ENCODE results near the gene SUMO3. TPM values are rescaled to one million over a fixed set of nuclear protein-coding genes. Genes with fewer than 3 reads are reported as not detected.

Gene SUMO3
- total RNA-seq, 3 donors from 2014 or later: 68.9 to 76.9 (median 69.4) TPM

- intact Hi-C loops (cut with DNase I, micrococcal nuclease): no loop called here
- ATAC-seq: peak; percentile 41
- no peak for TF ChIP-seq CTCF (IDR thresholded peaks at IDR 0.05)
- Histone ChIP-seq H3K36me3 (ENCODE audit: low read depth) (peaks cover 3% of the 10 kb centered on the region), H3K4me3 (no peak overlapping the region), H3K4me1 (ENCODE audit: low read depth) (peaks cover 47% of the 10 kb centered on the region), H3K9me3 (no peaks in the 10 kb centered on the region)
- DNase-seq: peak; percentile 77 to 84 (median 81)
Measured at GRCh38 chr21:44845418-44846223, 27.8 kb upstream of the SUMO3 start.

DNA sequence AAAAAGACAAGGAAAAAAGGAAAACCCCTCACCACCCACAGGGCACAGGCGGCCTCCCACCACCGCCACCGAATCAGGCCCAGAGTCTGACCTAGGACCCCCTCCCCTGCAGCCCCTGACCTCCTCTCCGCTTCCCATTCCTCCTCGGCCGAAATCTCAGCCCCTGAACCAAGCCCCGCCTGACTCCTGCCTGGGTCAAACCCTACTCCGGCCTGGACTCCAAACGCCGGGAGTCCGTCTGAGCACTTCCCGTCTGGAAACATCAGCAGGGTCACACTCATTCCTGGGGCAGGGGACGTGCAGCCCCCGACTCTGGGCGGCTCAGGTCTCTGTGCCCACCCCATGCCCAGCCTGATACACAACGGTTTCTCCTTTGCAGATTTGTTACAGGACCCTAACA is 26.4 kb upstream of the SUMO3 start:
- Histone ChIP-seq H3K36me3 (ENCODE audit: low read depth) (no peaks in the 10 kb centered on the region), H3K9me3 (no peaks in the 10 kb centered on the region), H3K4me3 (no peak overlapping the region), H3K4me1 (ENCODE audit: low read depth) (peaks cover 35% of the 10 kb centered on the region)
- ATAC-seq: no peak
- DNase-seq: peak in 1 of 3 donors; percentile 22
- intact Hi-C loops (cut with DNase I, micrococcal nuclease): no loop called here
- TF ChIP-seq CTCF (IDR thresholded peaks at IDR 0.05): no peak

GRCh38 chr21:44842721-44843445 is 25.0 kb upstream of the SUMO3 start:
- Histone ChIP-seq H3K9me3 (no peaks in the 10 kb centered on the region), H3K36me3 (ENCODE audit: low read depth) (no peaks in the 10 kb centered on the region), H3K4me1 (ENCODE audit: low read depth) (peaks cover 22% of the 10 kb centered on the region), H3K4me3 (no peak overlapping the region)
- intact Hi-C loops (cut with DNase I, micrococcal nuclease): no loop called here
- DNase-seq (peak in 1 of 3 donors; percentile 18), ATAC-seq (no peak)
- no peak for TF ChIP-seq CTCF (IDR thresholded peaks at IDR 0.05)

GRCh38 chr21:44842087-44842486 is 24.2 kb upstream of the SUMO3 start:
- H3K4me3 ChIP-seq: no peak overlapping the region
- DNase-seq (no peak), ATAC-seq (no peak)
- H3K4me1 ChIP-seq (ENCODE audit: low read depth): peaks cover 18% of the 10 kb centered on the region
- TF ChIP-seq CTCF (IDR thresholded peaks at IDR 0.05): no peak
- intact Hi-C loops (cut with DNase I, micrococcal nuclease): no loop called here
- no peaks in the 10 kb centered on the region for H3K36me3 ChIP-seq (ENCODE audit: low read depth)
- no peaks in the 10 kb centered on the region for H3K9me3 ChIP-seq

DNA sequence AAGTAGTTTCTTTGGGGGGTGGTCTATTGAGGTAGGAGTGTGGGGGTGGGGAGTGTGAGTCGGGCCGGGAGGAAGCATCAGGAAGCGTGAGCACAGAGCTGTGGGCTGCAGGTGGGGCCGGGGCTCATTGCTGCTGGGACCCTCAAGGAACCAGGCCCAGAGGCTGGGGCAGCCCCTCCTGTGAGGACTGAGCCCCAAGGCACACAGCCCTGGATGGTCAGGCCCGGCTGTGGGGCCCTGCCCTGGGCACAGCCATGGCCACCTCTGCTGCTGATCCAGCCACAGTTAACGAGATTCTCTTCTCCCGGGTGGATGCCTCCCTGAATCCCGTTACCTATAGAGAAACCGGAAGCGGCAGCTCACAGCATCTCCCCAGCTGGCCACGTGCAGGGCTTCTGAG is 22.9 kb upstream of the SUMO3 start:
- intact Hi-C loops (cut with DNase I, micrococcal nuclease): no loop called here
- H3K36me3 ChIP-seq (ENCODE audit: low read depth): no peaks in the 10 kb centered on the region
- no peak for DNase-seq
- H3K4me3 ChIP-seq: no peak overlapping the region
- H3K9me3 ChIP-seq: no peaks in the 10 kb centered on the region
- no peak for ATAC-seq
- H3K4me1 ChIP-seq (ENCODE audit: low read depth): peaks cover 8% of the 10 kb centered on the region
- TF ChIP-seq CTCF (IDR thresholded peaks at IDR 0.05): no peak
